ENCODE data around the gene HLCS. TPM values are rescaled to one million over a fixed set of nuclear protein-coding genes. Genes with fewer than 3 reads are reported as not detected.

The HLCS gene
- total and polyA plus RNA-seq, 2 of the 8 experiments (the other 6 are each of a cell fraction or from before 2014, with no cell fraction given): 4.7 to 12.2 TPM

DNA sequence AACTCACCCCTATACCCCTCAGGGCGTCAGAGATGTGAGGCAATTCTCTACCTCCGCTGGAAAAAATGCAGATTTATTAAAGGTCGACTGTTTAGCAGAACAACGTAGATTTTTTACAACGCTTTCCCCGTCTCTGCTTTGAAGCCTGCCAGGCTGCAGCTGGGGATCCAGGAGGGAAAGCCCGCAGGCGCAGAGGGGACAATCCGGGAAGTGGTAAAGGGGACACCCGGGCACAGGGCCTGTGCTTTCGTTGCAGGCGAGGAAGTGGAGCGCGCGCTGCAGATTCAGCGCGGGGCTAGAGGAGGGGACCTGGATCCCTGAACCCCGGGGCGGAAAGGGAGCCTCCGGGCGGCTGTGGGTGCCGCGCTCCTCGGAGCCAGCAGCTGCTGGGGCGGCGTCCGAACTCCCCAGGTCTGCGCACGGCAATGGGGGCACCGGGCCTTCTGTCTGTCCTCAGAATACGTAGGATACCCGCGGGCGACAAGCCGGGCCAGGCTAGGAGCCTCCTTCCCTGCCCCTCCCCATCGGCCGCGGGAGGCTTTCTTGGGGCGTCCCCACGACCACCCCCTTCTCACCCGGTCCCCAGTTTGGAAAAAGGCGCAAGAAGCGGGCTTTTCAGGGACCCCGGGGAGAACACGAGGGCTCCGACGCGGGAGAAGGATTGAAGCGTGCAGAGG lies 262.1 kb downstream of the HLCS start (continued):
- TF ChIP-seq ASH2L (IDR thresholded peaks at IDR 0.05; ENCODE audit: low read length): peak; percentile 19
- TF ChIP-seq TBP (IDR thresholded peaks at IDR 0.05; ENCODE audit: low read depth, low read length): no peak
- peak; percentile 26 for TF ChIP-seq KDM4A (IDR thresholded peaks at IDR 0.05; ENCODE audit: low read depth, low read length, severe bottlenecking)

Measured in H1 (cell line).